Mesenchymal stem cell (in vitro differentiated cells and primary cell): ENCODE results near the gene MYT1. TPM values are rescaled to one million over a fixed set of nuclear protein-coding genes. Genes with fewer than 3 reads are reported as not detected.

Source experiments
- small RNA-seq: library from polyadenylated mRNA; stranded (forward); fragments of <200 nt; extraction: miRNeasy Mini kit (QIAGEN cat#:217004); gene quantifications from one replicate; pipeline ENCODE3, GENCODE V24; 2013; ENCODE audit warnings: low read depth

Gene MYT1

Small RNAs within 50 kb of the gene (small RNA-seq; reads per million reads assigned to genes)
- not detected for gene AL137028.2
